ENCODE data around the gene DFFA. TPM values are rescaled to one million over a fixed set of nuclear protein-coding genes. Genes with fewer than 3 reads are reported as not detected.
A peak's percentile ranks its signal among the peaks of the same experiment; 100 is the strongest.

The DFFA gene
- total and polyA plus RNA-seq, 2 donors (not counting 3 experiments of a cell fraction or from before 2014, with no cell fraction given) = 30.0 to 44.5 TPM

GRCh38 chr1:10415211-10415930 is 57.0 kb downstream of the DFFA start:
- H4K20me1 ChIP-seq (replicated peaks; ENCODE audit: control insufficient read depth, extremely low read depth, insufficient read depth, low read length) = no peaks in the 10 kb centered on the region
- H3K27me3 ChIP-seq (ENCODE audit: control insufficient read depth in 2 of 2, insufficient read depth in 2 of 2, low read length in 2 of 2) = no peaks in the 10 kb centered on the region
- no peak overlapping the region for H3K4me3 ChIP-seq (replicated peaks in 1 of 3; ENCODE audit: insufficient read depth in 1 of 3, low read depth in 1 of 3, low read length in 3 of 3)
- BruUV-seq (replicated peaks) = TSS peak; percentile 98
- dilution Hi-C loops (cut with MboI; ENCODE audit: extremely low pct_ligation_motif_present, low sequenced_read_pairs) = no loop called here
- intact Hi-C loops (cut with micrococcal nuclease) = loop anchor here (2.0 kb wide), 1 partner anchor 17 kb away; the partner anchor contains the start of gene PGD
- no peak for TF ChIP-seq FOS (IDR thresholded peaks at IDR 0.05; ENCODE audit: borderline replicate concordance, insufficient read depth, low read length)
- TF ChIP-seq MAX (IDR thresholded peaks at IDR 0.05; ENCODE audit: insufficient read depth, insufficient read length) = no peak
- TF ChIP-seq POLR2AphosphoS5 (IDR thresholded peaks at IDR 0.05; ENCODE audit: insufficient read depth, low read depth, low read length) = peak; percentile 61
- TF ChIP-seq POLR2A (IDR thresholded peaks at IDR 0.05; ENCODE audit: low read depth, low read length) = peak; percentile 40
- no peak for TF ChIP-seq MYC (IDR thresholded peaks at IDR 0.05; ENCODE audit: low read depth, low read length)
- TF ChIP-seq JUN (IDR thresholded peaks at IDR 0.05; ENCODE audit: borderline replicate concordance, insufficient read depth, insufficient read length, low read depth) = peak; percentile 28
- no peak for TF ChIP-seq CTCF (IDR thresholded peaks at IDR 0.05; ENCODE audit: extremely low read depth in 1 of 2, insufficient read depth in 1 of 2, low read depth in 1 of 2, low read length in 2 of 2)
- no peak for TF ChIP-seq GATA2 (IDR thresholded peaks at IDR 0.05; ENCODE audit: insufficient read depth, insufficient read length, low read depth, low read length)
- TF ChIP-seq EZH2 (IDR thresholded peaks at IDR 0.05; ENCODE audit: borderline replicate concordance, low read depth, low read length, severe bottlenecking) = no peak
- H3K4me1 ChIP-seq (ENCODE audit: control insufficient read depth, extremely low read depth, insufficient read depth, low read length) = peaks cover 17% of the 10 kb centered on the region
- H3K9me1 ChIP-seq (replicated peaks; ENCODE audit: control insufficient read depth, extremely low read depth, insufficient read depth, low read length) = no peaks in the 10 kb centered on the region
- no peak overlapping the region for H2AFZ ChIP-seq (ENCODE audit: low read depth, low read length)
- peaks cover 40 to 44% of the 10 kb centered on the region in 2 experiments for H3K36me3 ChIP-seq (ENCODE audit: control insufficient read depth in 2 of 2, extremely low read depth in 1 of 2, insufficient read depth in 2 of 2, low read length in 2 of 2)
- POLR2A ChIA-PET = interaction anchor here (0.7 to 1.9 kb wide), 5 partner anchors 13 to 41 kb away, joined by 3 to 10 read pairs (median 5); partner anchors contain the start of genes CENPS and PGD
- peak; percentile 83 for FAIRE-seq
- peak overlapping the region; percentile 5 for H3K4me2 ChIP-seq (ENCODE audit: insufficient read depth, low read length)
- no peaks in the 10 kb centered on the region for H3K79me2 ChIP-seq (ENCODE audit: control insufficient read depth, insufficient read depth, low read length)
- H3K9ac ChIP-seq (replicated peaks; ENCODE audit: extremely low read depth, insufficient read depth, low read length) = peak overlapping the region; percentile 60
- CTCF ChIA-PET = interaction anchor here (0.7 to 2.4 kb wide), 10 partner anchors 11 to 206 kb away, joined by 3 to 21 read pairs (median 5); partner anchors contain the start of genes CENPS and PGD
- peak; percentile 84 for DNase-seq (ENCODE audit: low read depth, low spot score)
- H3K27ac ChIP-seq (ENCODE audit: insufficient read depth, low read depth, low read length) = peak overlapping the region; percentile 92
- no peaks in the 10 kb centered on the region for H3K9me3 ChIP-seq (replicated peaks; ENCODE audit: control insufficient read depth, insufficient read depth, low read length)
